ENCODE data around the gene PHEX. TPM values are rescaled to one million over a fixed set of nuclear protein-coding genes. Genes with fewer than 3 reads are reported as not detected.

PHEX gene
- total and polyA plus RNA-seq, 7 donors: 0.16 to 0.83 (median 0.71) TPM; not detected in 2

DNA sequence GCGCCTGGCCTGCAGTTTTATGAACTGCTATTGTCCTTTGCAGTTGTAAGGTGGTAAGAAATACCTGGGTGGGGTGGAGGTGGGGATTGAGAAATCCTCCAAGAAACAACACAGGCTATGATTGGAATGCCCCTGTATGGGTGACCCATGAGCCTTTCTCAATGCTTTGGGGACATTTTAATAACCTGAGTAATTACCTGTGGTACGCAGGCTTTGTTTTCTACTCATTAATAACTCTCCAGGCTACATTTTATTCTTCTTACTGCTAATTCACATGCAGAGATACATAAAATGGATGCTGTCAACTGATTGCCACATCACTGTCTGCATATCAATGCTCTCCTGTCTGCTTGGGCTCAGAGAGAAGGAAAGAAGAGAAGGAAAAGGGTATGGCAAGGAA lies 41.8 kb downstream of the PHEX start:
- H3K9me3 ChIP-seq: no peaks in the 10 kb centered on the region
- no peak for TF ChIP-seq EP300 (IDR thresholded peaks at IDR 0.05)
- TF ChIP-seq POLR2A (IDR thresholded peaks at IDR 0.05): no peak
- no peak for TF ChIP-seq POLR2AphosphoS5 (IDR thresholded peaks at IDR 0.05)
- TF ChIP-seq, protein P1, sequence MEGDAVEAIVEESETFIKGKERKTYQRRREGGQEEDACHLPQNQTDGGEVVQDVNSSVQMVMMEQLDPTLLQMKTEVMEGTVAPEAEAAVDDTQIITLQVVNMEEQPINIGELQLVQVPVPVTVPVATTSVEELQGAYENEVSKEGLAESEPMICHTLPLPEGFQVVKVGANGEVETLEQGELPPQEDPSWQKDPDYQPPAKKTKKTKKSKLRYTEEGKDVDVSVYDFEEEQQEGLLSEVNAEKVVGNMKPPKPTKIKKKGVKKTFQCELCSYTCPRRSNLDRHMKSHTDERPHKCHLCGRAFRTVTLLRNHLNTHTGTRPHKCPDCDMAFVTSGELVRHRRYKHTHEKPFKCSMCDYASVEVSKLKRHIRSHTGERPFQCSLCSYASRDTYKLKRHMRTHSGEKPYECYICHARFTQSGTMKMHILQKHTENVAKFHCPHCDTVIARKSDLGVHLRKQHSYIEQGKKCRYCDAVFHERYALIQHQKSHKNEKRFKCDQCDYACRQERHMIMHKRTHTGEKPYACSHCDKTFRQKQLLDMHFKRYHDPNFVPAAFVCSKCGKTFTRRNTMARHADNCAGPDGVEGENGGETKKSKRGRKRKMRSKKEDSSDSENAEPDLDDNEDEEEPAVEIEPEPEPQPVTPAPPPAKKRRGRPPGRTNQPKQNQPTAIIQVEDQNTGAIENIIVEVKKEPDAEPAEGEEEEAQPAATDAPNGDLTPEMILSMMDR (IDR thresholded peaks at IDR 0.05): no peak
- H3K27ac ChIP-seq: no peak overlapping the region
- intact Hi-C loops (cut with DNase I): no loop called here
- no peak for DNase-seq
- WGBS, 2 donors: 94 to 98% methylated on average over 2 of the region's 2 CpGs
- H3K36me3 ChIP-seq: no peaks in the 10 kb centered on the region
- no peak overlapping the region for H3K4me3 ChIP-seq
- no peaks in the 10 kb centered on the region for H3K4me1 ChIP-seq
- H3K27me3 ChIP-seq: no peaks in the 10 kb centered on the region

DNA sequence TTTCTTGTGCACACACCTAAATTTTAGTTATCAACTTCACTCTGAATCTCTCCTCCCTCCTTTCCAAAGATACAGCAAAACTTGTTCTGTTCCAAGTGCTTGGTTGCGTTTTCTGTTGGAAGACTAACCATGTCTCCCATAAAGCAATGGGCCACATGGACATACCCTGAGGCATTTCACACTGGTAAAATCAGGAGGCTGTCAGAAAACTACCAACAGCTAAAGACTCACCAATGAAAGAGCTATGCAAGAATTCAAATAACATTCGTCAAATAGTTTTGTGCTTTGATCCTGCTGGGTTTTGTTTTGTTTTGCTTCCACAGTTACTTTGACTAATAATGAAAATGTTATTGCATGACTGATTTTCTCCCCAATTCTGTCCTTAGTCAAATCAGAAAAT lies 46.0 kb downstream of the PHEX start:
- WGBS, 2 donors: 89 to 91% methylated on average over 2 of the region's 2 CpGs
- no peaks in the 10 kb centered on the region for H3K9me3 ChIP-seq
- intact Hi-C loops (cut with DNase I): no loop called here
- no peak for TF ChIP-seq POLR2A (IDR thresholded peaks at IDR 0.05)
- no peak overlapping the region for H3K27ac ChIP-seq
- H3K27me3 ChIP-seq: no peaks in the 10 kb centered on the region
- no peak for DNase-seq
- H3K36me3 ChIP-seq: no peaks in the 10 kb centered on the region
- no peaks in the 10 kb centered on the region for H3K4me1 ChIP-seq
- H3K4me3 ChIP-seq: no peak overlapping the region

DNA sequence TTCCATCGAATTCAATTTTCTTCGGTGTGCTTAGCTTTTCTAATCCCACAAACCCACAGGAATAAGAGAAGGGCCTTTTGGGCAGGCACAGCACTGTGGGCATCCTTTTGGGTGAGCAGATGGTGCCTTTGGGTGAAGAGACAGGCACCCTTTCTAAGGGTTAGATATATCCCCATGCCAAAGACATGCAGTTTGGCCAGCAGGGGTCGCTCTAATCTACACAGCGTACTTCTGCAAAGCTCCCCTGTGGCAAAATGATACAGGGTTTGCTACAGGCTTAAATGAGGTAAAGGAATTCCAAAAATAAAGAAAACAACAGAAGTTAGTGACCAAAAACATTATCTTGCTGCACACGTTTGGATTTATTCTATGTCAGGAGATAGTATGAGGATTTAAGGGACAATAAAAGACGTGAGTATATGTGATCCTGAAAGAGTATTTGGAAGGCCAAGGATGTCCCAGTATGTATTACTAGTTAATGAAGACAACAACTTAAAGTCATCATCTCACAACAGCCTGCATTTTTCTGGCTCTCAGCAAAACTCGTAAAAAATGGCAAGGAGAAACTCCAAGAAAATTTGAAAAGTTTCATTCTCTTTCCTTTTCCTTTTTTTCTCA lies 49.5 kb downstream of the PHEX start:
- DNase-seq: peak; percentile 66
- H3K4me1 ChIP-seq: no peaks in the 10 kb centered on the region
- 50 to 58% methylated on average over 7 of the region's 7 CpGs for WGBS, 2 donors
- intact Hi-C loops (cut with DNase I): no loop called here
- no peaks in the 10 kb centered on the region for H3K27me3 ChIP-seq
- no peak overlapping the region for H3K4me3 ChIP-seq
- no peaks in the 10 kb centered on the region for H3K36me3 ChIP-seq
- TF ChIP-seq, protein P1 (IDR thresholded peaks at IDR 0.05): peak in 1 of 4 experiments; percentile 43
- no peak for TF ChIP-seq POLR2A (IDR thresholded peaks at IDR 0.05)
- no peak overlapping the region for H3K27ac ChIP-seq
- no peaks in the 10 kb centered on the region for H3K9me3 ChIP-seq

DNA sequence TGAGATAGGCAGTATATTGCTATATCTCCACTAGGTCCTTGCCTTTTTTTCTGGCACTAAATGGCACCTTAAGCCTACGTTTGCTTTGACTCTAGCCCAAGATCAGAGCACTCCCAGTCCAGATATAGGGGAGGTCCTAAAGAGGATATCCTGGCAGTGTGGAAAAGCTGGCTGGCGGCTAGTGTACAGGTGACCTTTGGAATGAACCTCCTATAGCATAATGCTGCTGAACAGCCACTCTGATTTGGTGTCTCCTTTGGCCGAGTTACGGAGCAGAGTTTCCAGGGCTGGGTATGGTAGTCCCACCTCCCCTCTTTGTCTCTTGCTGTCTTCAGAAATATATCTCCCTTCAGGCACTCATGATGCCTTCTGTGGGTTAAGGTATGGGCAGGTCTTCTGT lies 53.9 kb downstream of the PHEX start:
- H3K27me3 ChIP-seq: no peaks in the 10 kb centered on the region
- H3K9me3 ChIP-seq: no peaks in the 10 kb centered on the region
- WGBS, 2 donors: 51 to 78% methylated on average over 4 of the region's 4 CpGs
- DNase-seq: no peak
- no peaks in the 10 kb centered on the region for H3K4me1 ChIP-seq
- no peak overlapping the region for H3K27ac ChIP-seq
- no peaks in the 10 kb centered on the region for H3K36me3 ChIP-seq
- TF ChIP-seq POLR2A (IDR thresholded peaks at IDR 0.05) (no peak), EP300 (IDR thresholded peaks at IDR 0.05) (no peak)
- TF ChIP-seq, protein P1 (IDR thresholded peaks at IDR 0.05): no peak
- H3K4me3 ChIP-seq: no peak overlapping the region
- intact Hi-C loops (cut with DNase I): no loop called here

DNA sequence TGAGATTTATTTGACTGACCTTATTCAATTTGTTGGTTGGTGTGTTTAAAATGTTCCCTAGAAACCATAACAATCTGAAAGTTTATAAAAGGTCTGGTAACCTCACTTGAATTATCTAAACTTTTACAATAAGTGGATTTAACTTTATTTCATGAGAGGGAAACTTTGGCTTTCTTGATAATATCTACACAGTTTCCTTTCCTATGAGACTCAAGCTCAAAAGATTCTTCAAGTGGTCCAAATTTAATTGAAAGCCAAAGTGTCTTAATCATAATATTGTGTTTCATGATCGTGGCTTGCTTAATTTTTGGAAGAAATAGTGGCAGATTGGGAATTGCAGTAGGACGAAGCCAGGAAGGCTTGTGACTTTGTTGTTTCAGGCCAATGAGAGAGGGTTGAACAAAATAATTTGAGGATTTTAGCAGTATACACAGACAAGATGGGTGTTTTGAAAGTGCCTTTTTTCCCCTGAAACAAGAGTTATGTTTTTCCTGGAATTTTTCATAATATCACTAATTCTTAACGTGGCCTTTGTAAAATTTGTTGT lies 55.0 kb downstream of the PHEX start:
- no peaks in the 10 kb centered on the region for H3K27me3 ChIP-seq
- peak overlapping the region in 1 of 4 donors; percentile 1 for H3K27ac ChIP-seq
- no peak for DNase-seq
- no peak for TF ChIP-seq POLR2A (IDR thresholded peaks at IDR 0.05)
- no peak for TF ChIP-seq POLR2AphosphoS5 (IDR thresholded peaks at IDR 0.05)
- TF ChIP-seq, protein P1 (IDR thresholded peaks at IDR 0.05): no peak
- no peak for TF ChIP-seq EP300 (IDR thresholded peaks at IDR 0.05)
- H3K4me1 ChIP-seq: no peaks in the 10 kb centered on the region
- H3K4me3 ChIP-seq: no peak overlapping the region
- intact Hi-C loops (cut with DNase I): no loop called here
- no peaks in the 10 kb centered on the region for H3K36me3 ChIP-seq
- H3K9me3 ChIP-seq: no peaks in the 10 kb centered on the region
- 70 to 83% methylated on average over 3 of the region's 3 CpGs for WGBS, 2 donors

Measured in sigmoid colon (tissue), 7 donors.